Esophagus (tissue), 2 donors: ENCODE results near the gene EGR2. TPM values are rescaled to one million over a fixed set of nuclear protein-coding genes. Genes with fewer than 3 reads are reported as not detected.

Experiments
- H3K27ac ChIP-seq, 2 donors: one replicate each; pipeline ENCODE4 v1.5.1; 2013; ENCODE audit warnings: low read depth in 2 of 2, mild to moderate bottlenecking in 2 of 2, inconsistent platforms in 1 of 2, low read length in 1 of 2, moderate library complexity in 1 of 2
- H3K27me3 ChIP-seq, 2 donors: one replicate each; pipeline ENCODE4 v1.6.1; 2013; ENCODE audit warnings: low read length in 2 of 2, control low read depth in 1 of 2, mild to moderate bottlenecking in 1 of 2; ENCODE audit not compliant: insufficient read depth in 2 of 2, control insufficient read depth in 1 of 2
- H3K36me3 ChIP-seq, 2 donors: one replicate each; pipeline ENCODE4 v1.6.1; 2013; ENCODE audit warnings: low read length in 1 of 2; ENCODE audit not compliant: control insufficient read depth in 2 of 2, insufficient read depth in 2 of 2
- H3K4me1 ChIP-seq, 2 donors: one replicate each; pipeline ENCODE4 v1.6.1; 2013; ENCODE audit warnings: low read length in 1 of 2; ENCODE audit not compliant: control insufficient read depth in 2 of 2, insufficient read depth in 2 of 2
- H3K4me3 ChIP-seq, 2 donors: one replicate each; pipeline ENCODE4 v1.5.1; 2013; ENCODE audit warnings: low read length in 2 of 2, mild to moderate bottlenecking in 2 of 2, low read depth in 1 of 2, moderate library complexity in 1 of 2
- H3K9me3 ChIP-seq, 2 donors: one replicate each; pipeline ENCODE4 v1.6.1; 2013; ENCODE audit warnings: mild to moderate bottlenecking in 2 of 2, low read depth in 1 of 2, low read length in 1 of 2, moderate library complexity in 1 of 2; ENCODE audit not compliant: control insufficient read depth in 2 of 2, insufficient read depth in 1 of 2
- WGBS, 2 donors: extraction: QIAGEN DNeasy Blood & Tissue Kit; methylation state at CpG; one replicate each; pipeline ENCODE4 v1.1.7; 2013; 5-methylcytosine and 5-hydroxymethylcytosine counted together
- polyA plus RNA-seq, 2 donors: library from polyadenylated mRNA; stranded (reverse); fragments of 200-250 nt; gene quantifications; one replicate each; pipeline ENCODE4 v1.2.3, GENCODE V29; 2013
- donor health status: healthy with polysubstance abuse.
- donor health status: Bipolar disorder and iron deficiency.

EGR2 gene
- polyA plus RNA-seq, 2 donors = 0.47 to 0.49 TPM

- no peak overlapping the region for H3K4me3 ChIP-seq
- no peaks in the 10 kb centered on the region for H3K27me3 ChIP-seq
- no peak overlapping the region for H3K27ac ChIP-seq
- H3K4me1 ChIP-seq = no peaks in the 10 kb centered on the region
- no peaks in the 10 kb centered on the region for H3K36me3 ChIP-seq
- no peaks in the 10 kb centered on the region for H3K9me3 ChIP-seq
- WGBS, 2 donors = 96% methylated on average over 4 of the region's 4 CpGs
These were observed 53.0 kb downstream of the EGR2 start for GRCh38 chr10:62763155-62763554.

Other genes starting within 250 kb of the EGR2 start
- gene ADO, start 11.6 kb downstream of the EGR2 start, polyA plus RNA-seq = 1 to 10 TPM; 3.5 to 6.1 TPM